HepG2 (cell line): ENCODE data around the gene EXOC3L4. TPM values are rescaled to one million over a fixed set of nuclear protein-coding genes. Genes with fewer than 3 reads are reported as not detected.
A peak's percentile ranks its signal among the peaks of the same experiment; 100 is the strongest.

Experiments used
- BCL6 ChIP-seq: IDR thresholded peaks from 2 replicates; pipeline ENCODE4 v1.6.1; 2016; ENCODE audit warnings: missing genetic modification reagents, missing compliant biosample characterization
- IKZF1 ChIP-seq: fragments of 450-650 bp; IDR thresholded peaks from 2 replicates; pipeline ENCODE4 v1.7.1; 2016
- KDM6A ChIP-seq: IDR thresholded peaks from 2 replicates; pipeline ENCODE4 v1.6.1; 2016; ENCODE audit warnings: low read depth
- ZNF737 ChIP-seq: sonication (generic); formaldehyde crosslinking; IDR thresholded peaks from 2 replicates; pipeline ENCODE4 v1.5.0; 2020; ENCODE audit warnings: missing genetic modification reagents, mild to moderate bottlenecking, borderline replicate concordance
- ZNF83 ChIP-seq: sonication (generic); formaldehyde crosslinking; IDR thresholded peaks from 2 replicates; pipeline ENCODE4 v1.4.0; 2020; ENCODE audit warnings: missing genetic modification reagents, mild to moderate bottlenecking, borderline replicate concordance
- polyA plus RNA-seq, 8 experiments: library from polyadenylated mRNA; depleted of rRNA in 3 of 8; stranded (reverse) in 7 of 8; unstranded in 1 of 8; fragments of >200 nt; fragmentation: Illumina TruSeq in 4 of 8; extraction: Trizol in 4 of 8; gene quantifications; 2 replicates each; pipeline versions ENCODE4 v1.2.1 to v1.2.3, GENCODE V29; 2011 to 2016; ENCODE audit warnings: low read depth in 4 of 8, missing spikeins in 1 of 8, mixed read lengths in 1 of 8; ENCODE audit not compliant: insufficient read depth in 1 of 8
- total RNA-seq, 5 experiments: library from RNA; depleted of rRNA; stranded (reverse); fragments of >200 nt; fragmentation: Illumina TruSeq; extraction: Trizol; gene quantifications; 2 replicates each; pipeline ENCODE4 v1.2.3, GENCODE V29; 2016; ENCODE audit warnings: low read depth in 1 of 5
- TF ChIP-seq, protein P1 (sequence below): IDR thresholded peaks from 2 replicates; pipeline ENCODE4 v1.6.1; 2012; ENCODE audit warnings: low read length, improper control_type of control experiment
- TF ChIP-seq, protein P2 (sequence below): sonication (generic); formaldehyde crosslinking; IDR thresholded peaks from 2 replicates; pipeline ENCODE4 v1.4.0; 2020; ENCODE audit warnings: mild to moderate bottlenecking, missing genetic modification reagents
- TF ChIP-seq, protein P3 (sequence below): sonication (generic); formaldehyde crosslinking; IDR thresholded peaks from 2 replicates; pipeline ENCODE4 v1.4.0; 2020; ENCODE audit warnings: mild to moderate bottlenecking, missing genetic modification reagents
- TF ChIP-seq, protein P4 (sequence below), 2 experiments: sonication (generic) in 1 of 2; formaldehyde crosslinking in 1 of 2; IDR thresholded peaks; 2 replicates each; pipeline versions ENCODE4 v1.6.1 to v1.9.0; 2014 to 2022; ENCODE audit warnings: antibody characterized with exemption in 1 of 2, borderline replicate concordance in 1 of 2, inconsistent platforms in 1 of 2, low read depth in 1 of 2, missing genetic modification reagents in 1 of 2
- TF ChIP-seq, protein P5 (sequence below): IDR thresholded peaks from 2 replicates; pipeline ENCODE4 v1.6.1; 2016; ENCODE audit warnings: low read depth, control low read depth
- TF ChIP-seq, protein P6 (sequence below): sonication (generic); formaldehyde crosslinking; conservative IDR thresholded peaks from 2 replicates; pipeline ENCODE4 v1.8.0; 2022; ENCODE audit warnings: missing genetic modification reagents

The EXOC3L4 gene
- total and polyA plus RNA-seq, 2 of the 13 experiments (the other 11 are each of a cell fraction or from before 2014, with no cell fraction given) = 11.8 to 27.0 TPM

DNA sequence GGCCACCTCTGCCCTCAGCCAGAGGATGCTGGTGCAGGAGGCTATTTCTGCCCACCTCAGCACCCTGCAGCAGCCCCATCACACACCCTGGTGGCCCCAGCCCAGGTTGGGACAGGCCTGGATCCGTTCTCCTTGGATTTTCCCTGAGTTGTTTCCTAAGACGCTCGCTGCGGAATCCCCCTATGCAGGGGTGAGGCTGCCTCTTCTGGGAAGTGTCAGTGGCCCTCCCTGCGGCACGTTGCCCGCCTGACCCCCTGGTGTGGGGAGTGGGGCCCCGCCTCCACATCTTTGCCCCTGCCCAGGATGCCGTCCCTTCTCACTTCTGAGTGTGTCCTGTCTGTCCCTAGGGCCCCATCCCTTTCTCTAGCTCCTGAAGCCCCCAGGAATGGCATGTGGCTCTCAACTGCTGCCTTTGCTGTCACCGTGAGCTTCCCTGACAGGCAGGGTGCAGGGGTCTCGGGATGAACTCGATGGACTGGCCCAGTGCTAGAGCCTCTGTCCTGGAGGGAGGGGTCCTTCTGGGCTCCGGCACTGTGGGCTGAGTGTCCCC is 594 bp upstream of the EXOC3L4 start (continued):
- TF ChIP-seq, protein P1, sequence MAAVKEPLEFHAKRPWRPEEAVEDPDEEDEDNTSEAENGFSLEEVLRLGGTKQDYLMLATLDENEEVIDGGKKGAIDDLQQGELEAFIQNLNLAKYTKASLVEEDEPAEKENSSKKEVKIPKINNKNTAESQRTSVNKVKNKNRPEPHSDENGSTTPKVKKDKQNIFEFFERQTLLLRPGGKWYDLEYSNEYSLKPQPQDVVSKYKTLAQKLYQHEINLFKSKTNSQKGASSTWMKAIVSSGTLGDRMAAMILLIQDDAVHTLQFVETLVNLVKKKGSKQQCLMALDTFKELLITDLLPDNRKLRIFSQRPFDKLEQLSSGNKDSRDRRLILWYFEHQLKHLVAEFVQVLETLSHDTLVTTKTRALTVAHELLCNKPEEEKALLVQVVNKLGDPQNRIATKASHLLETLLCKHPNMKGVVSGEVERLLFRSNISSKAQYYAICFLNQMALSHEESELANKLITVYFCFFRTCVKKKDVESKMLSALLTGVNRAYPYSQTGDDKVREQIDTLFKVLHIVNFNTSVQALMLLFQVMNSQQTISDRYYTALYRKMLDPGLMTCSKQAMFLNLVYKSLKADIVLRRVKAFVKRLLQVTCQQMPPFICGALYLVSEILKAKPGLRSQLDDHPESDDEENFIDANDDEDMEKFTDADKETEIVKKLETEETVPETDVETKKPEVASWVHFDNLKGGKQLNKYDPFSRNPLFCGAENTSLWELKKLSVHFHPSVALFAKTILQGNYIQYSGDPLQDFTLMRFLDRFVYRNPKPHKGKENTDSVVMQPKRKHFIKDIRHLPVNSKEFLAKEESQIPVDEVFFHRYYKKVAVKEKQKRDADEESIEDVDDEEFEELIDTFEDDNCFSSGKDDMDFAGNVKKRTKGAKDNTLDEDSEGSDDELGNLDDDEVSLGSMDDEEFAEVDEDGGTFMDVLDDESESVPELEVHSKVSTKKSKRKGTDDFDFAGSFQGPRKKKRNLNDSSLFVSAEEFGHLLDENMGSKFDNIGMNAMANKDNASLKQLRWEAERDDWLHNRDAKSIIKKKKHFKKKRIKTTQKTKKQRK = no peak
- TF ChIP-seq, protein P2, sequence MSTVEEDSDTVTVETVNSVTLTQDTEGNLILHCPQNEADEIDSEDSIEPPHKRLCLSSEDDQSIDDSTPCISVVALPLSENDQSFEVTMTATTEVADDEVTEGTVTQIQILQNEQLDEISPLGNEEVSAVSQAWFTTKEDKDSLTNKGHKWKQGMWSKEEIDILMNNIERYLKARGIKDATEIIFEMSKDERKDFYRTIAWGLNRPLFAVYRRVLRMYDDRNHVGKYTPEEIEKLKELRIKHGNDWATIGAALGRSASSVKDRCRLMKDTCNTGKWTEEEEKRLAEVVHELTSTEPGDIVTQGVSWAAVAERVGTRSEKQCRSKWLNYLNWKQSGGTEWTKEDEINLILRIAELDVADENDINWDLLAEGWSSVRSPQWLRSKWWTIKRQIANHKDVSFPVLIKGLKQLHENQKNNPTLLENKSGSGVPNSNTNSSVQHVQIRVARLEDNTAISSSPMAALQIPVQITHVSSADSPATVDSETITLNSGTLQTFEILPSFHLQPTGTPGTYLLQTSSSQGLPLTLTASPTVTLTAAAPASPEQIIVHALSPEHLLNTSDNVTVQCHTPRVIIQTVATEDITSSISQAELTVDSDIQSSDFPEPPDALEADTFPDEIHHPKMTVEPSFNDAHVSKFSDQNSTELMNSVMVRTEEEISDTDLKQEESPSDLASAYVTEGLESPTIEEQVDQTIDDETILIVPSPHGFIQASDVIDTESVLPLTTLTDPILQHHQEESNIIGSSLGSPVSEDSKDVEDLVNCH (CRISPR knock-in tag) = no peak
- peak; percentile 54; the same call in 1 of the 2 replicates for TF ChIP-seq ZNF83 (CRISPR knock-in tag)
- TF ChIP-seq, protein P3, sequence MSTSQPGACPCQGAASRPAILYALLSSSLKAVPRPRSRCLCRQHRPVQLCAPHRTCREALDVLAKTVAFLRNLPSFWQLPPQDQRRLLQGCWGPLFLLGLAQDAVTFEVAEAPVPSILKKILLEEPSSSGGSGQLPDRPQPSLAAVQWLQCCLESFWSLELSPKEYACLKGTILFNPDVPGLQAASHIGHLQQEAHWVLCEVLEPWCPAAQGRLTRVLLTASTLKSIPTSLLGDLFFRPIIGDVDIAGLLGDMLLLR = no peak
- TF ChIP-seq ZNF737 (CRISPR knock-in tag) = no peak
- TF ChIP-seq IKZF1 = no peak
- TF ChIP-seq, protein P4, sequence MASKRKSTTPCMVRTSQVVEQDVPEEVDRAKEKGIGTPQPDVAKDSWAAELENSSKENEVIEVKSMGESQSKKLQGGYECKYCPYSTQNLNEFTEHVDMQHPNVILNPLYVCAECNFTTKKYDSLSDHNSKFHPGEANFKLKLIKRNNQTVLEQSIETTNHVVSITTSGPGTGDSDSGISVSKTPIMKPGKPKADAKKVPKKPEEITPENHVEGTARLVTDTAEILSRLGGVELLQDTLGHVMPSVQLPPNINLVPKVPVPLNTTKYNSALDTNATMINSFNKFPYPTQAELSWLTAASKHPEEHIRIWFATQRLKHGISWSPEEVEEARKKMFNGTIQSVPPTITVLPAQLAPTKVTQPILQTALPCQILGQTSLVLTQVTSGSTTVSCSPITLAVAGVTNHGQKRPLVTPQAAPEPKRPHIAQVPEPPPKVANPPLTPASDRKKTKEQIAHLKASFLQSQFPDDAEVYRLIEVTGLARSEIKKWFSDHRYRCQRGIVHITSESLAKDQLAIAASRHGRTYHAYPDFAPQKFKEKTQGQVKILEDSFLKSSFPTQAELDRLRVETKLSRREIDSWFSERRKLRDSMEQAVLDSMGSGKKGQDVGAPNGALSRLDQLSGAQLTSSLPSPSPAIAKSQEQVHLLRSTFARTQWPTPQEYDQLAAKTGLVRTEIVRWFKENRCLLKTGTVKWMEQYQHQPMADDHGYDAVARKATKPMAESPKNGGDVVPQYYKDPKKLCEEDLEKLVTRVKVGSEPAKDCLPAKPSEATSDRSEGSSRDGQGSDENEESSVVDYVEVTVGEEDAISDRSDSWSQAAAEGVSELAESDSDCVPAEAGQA (IDR thresholded peaks at IDR 0.05; ENCODE audit: low read depth) = no peak
- TF ChIP-seq, protein P4 (CRISPR knock-in tag; IDR thresholded peaks at IDR 0.05; ENCODE audit: borderline replicate concordance) = no peak
- TF ChIP-seq KDM6A (CRISPR knock-in tag) = no peak
- TF ChIP-seq, protein P5, sequence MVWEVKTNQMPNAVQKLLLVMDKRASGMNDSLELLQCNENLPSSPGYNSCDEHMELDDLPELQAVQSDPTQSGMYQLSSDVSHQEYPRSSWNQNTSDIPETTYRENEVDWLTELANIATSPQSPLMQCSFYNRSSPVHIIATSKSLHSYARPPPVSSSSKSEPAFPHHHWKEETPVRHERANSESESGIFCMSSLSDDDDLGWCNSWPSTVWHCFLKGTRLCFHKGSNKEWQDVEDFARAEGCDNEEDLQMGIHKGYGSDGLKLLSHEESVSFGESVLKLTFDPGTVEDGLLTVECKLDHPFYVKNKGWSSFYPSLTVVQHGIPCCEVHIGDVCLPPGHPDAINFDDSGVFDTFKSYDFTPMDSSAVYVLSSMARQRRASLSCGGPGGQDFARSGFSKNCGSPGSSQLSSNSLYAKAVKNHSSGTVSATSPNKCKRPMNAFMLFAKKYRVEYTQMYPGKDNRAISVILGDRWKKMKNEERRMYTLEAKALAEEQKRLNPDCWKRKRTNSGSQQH (CRISPR knock-in tag) = no peak
- TF ChIP-seq BCL6 = no peak
- TF ChIP-seq, protein P6, sequence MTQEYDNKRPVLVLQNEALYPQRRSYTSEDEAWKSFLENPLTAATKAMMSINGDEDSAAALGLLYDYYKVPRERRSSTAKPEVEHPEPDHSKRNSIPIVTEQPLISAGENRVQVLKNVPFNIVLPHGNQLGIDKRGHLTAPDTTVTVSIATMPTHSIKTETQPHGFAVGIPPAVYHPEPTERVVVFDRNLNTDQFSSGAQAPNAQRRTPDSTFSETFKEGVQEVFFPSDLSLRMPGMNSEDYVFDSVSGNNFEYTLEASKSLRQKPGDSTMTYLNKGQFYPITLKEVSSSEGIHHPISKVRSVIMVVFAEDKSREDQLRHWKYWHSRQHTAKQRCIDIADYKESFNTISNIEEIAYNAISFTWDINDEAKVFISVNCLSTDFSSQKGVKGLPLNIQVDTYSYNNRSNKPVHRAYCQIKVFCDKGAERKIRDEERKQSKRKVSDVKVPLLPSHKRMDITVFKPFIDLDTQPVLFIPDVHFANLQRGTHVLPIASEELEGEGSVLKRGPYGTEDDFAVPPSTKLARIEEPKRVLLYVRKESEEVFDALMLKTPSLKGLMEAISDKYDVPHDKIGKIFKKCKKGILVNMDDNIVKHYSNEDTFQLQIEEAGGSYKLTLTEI (CRISPR knock-in tag) = no peak
